IMR-90 (cell line): ENCODE results near the gene TMEM63A.

Experiments
- POLR2A ChIP-seq: IDR thresholded peaks from 2 replicates; pipeline ENCODE4 v1.6.1; 2012; ENCODE audit warnings: mild to moderate bottlenecking, low read depth, low read length
- TF ChIP-seq, protein P1 (sequence below): conservative IDR thresholded peaks from 2 replicates; pipeline ENCODE4 v1.5.1; 2012; ENCODE audit warnings: mild to moderate bottlenecking, low read depth, low read length, improper control_type of control experiment

DNA sequence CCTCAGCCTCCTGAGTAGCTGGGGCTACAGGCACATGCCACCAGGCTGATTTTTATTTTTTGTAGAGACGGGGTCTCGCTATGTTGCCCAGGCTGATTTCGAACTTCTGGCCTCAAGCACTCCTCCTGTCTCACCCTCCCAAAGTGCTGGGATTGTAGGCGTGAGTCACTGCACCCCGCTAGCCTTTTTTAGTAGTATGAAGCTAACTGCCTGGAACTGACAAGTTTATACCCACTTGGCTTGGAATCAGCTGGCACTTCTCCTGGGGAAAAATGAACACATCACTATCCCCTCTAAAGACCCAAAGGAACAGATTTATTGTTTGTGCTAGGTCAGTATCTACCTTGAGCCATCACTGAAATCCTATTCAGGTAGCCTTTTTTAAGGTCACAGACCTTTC is 19.0 kb downstream of the TMEM63A start:
- no peak for TF ChIP-seq POLR2A
- TF ChIP-seq, protein P1, sequence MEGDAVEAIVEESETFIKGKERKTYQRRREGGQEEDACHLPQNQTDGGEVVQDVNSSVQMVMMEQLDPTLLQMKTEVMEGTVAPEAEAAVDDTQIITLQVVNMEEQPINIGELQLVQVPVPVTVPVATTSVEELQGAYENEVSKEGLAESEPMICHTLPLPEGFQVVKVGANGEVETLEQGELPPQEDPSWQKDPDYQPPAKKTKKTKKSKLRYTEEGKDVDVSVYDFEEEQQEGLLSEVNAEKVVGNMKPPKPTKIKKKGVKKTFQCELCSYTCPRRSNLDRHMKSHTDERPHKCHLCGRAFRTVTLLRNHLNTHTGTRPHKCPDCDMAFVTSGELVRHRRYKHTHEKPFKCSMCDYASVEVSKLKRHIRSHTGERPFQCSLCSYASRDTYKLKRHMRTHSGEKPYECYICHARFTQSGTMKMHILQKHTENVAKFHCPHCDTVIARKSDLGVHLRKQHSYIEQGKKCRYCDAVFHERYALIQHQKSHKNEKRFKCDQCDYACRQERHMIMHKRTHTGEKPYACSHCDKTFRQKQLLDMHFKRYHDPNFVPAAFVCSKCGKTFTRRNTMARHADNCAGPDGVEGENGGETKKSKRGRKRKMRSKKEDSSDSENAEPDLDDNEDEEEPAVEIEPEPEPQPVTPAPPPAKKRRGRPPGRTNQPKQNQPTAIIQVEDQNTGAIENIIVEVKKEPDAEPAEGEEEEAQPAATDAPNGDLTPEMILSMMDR = no peak
